G401.6 (cell line): ENCODE results near the gene NRTN.

Experiments
- FAIRE-seq: peaks from 2 replicates; lab custom pipeline; 2012; peaks lifted over from hg19 to GRCh38; lab: Jason Lieb, UNC

Gene NRTN

GRCh38 chr19:5814852-5815246, 10.0 kb downstream of the NRTN start:
- no peak for FAIRE-seq

GRCh38 chr19:5817218-5817617, 12.4 kb downstream of the NRTN start:
- no peak for FAIRE-seq

DNA sequence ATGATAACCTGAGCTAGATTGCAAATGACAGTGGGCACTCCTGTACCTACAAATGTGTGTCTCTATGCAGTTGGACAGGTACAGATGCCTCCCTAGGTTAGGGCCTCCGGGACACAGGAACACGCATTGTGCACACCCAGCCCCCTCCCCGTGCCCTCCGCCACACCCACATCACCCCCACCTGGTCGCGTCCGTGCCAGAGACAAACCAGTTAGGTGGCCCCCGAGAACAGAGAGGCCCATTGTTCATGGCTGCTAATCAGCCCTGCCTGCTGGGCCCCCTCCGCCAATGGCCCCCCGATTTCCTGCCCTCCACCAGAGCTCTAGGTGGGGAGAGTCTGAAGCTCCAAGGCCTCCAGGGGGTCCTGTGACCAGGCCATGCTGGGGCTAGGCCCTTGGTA, 13.7 kb downstream of the NRTN start:
- no peak for FAIRE-seq

DNA sequence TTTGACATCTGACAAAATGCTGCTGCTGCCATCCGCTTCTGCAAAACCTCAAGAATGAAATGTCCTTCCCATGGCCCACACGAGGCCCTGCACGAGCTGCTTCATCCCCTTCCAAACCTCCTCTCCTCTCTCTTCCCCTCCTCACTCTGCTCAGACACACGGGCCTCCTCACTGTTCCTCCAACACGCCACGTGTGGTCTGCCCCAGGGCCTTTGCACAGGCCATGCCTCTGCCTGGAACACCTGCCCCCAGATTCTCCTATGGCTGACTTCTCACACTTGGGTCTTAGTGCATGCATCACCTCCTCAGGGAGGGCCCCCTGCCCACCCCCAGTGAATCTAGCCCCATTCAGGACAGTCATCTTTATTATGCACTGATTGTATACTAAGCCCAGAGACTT, 15.9 kb downstream of the NRTN start:
- no peak for FAIRE-seq

- no peak for FAIRE-seq
Observed at GRCh38 chr19:5821521-5822180, 16.8 kb downstream of the NRTN start.

DNA sequence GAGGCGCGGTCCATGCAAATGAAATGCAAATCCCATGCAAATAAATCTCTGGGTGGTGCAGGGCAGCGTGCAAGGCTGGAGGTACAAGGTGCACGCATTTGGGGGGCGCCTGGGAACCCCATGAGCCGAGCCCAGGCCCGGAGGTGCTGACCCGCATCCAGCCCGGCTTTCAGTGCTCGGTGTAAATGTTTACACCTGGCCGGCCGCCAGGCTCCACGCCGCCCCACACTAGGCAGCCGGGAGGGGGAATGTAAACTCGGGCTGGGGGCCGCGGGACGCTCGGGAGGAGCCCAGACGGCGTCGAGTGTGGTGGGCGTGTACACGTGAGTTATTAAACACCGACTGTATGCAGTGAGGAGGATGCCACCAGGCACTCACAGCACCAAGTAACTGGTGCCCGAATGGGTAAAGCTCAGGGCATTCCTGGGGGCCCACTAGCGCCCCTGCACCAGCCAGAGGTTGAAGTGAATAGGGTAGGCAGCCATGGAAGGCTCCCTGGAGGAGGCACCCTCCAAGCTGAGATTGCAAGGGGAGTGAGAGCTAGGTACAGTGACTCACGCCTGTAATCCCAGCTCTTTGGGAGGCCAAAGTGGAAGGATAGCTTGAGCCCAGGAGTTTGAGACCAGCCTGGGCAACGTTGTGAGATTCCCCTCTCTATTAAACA, 17.4 kb downstream of the NRTN start:
- no peak for FAIRE-seq

DNA sequence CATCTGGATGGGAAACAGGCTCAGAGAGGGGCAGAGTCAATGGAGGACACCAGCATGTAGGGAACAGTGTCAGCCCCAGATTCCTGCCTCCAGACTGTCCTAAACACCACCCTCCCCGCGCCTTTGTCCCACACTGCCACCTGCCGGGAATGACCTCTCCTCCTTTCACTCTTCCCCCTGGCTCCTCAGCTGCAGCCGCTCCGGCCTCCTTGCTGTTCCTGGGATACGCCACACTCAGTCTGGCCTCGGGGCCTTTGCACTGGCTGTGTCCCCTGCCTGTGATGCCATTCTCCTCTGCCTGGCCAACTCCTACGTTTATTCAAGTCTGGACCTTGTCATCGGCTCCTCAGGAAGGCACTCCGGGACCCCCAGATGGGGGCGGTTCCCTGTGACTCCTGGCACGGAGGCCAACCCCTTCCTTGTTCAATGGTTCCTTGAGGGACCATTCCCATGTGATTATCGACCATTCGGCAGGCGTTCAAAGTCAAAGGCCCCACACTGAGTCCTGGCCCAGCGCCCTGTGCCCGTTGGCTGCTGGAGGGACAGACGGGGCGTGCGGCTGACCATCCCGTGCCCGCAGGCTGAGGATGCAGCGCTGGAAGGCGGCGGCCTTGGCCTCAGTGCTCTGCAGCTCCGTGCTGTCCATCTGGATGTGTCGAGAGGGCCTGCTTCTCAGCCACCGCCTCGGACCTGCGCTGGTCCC, 18.9 kb downstream of the NRTN start:
- FAIRE-seq, result no peak

DNA sequence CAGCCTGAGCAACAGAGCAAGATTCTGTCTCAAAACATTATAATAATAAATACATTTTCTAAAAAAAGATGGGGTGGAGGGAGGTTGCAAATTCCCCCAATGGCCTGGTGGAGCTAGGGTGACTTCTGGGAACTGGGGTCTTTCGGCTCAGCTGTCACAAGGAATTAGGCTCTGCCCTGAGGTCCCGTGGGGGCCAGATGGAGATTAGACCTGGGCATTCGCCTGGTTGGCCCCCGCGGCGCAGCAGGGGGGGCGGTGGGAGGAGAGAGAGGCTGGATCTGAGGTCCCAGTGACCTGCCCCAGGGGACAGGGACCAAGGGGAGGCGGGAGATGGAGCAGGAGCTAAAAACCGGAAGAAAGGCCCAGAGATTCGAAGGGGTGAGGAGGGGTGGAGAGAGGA, 19.9 kb downstream of the NRTN start:
- FAIRE-seq, result no peak

- FAIRE-seq, result no peak
Observed at GRCh38 chr19:5825178-5825577, 20.3 kb downstream of the NRTN start.

GRCh38 chr19:5826531-5827341, 21.9 kb downstream of the NRTN start:
- no peak for FAIRE-seq

DNA sequence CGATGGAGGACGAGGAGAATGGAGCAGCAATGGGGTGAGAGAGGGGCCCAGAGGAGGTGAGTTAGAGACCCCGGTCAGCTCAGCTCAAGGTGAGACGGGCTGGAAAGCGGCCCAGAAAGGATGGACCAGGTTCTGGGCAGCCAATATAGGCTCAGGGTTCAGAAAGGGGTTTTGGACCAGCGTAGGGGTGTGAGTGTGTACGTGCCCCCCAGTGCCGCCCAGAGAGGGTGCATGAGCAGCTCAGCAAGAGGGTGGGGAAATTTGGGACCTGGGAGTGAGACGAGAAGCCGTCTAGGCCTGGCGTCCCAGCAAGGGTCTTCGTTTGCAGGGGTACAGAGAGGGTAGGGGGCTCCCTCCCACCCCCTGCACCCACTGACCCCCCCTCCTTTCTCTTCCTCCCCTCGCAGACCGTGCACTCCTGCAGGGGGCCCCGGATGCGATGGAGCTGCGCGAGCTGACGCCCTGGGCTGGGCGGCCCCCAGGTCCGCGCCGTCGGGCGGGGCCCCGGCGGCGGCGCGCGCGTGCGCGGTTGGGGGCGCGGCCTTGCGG, 22.5 kb downstream of the NRTN start:
- no peak for FAIRE-seq

DNA sequence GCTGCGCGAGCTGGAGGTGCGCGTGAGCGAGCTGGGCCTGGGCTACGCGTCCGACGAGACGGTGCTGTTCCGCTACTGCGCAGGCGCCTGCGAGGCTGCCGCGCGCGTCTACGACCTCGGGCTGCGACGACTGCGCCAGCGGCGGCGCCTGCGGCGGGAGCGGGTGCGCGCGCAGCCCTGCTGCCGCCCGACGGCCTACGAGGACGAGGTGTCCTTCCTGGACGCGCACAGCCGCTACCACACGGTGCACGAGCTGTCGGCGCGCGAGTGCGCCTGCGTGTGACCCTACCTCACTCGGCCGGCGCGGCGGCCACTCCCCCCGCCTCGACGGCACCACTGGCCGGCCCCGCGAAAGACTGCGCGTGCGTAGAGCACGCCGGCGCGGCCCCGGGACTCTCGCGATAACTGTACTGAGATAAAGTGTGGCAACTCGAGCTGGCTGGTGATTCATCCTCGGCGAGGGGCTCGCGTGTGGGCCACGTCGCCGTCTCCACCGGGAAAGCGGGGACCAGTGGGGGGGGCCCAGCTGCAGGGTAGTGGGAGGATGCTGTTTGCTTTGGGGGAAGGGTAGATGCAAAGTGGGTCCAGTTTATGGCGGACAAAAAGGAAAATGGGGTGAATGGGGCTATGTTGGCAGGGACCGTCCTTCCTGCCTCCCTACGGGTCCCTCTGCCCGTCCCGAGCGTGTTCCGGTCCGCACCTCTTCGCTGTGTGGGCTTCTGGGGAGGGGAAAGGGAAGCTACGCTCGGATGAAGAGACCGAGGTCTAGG, 23.2 kb downstream of the NRTN start:
- peak; percentile 23 for FAIRE-seq

- no peak for FAIRE-seq
Observed at GRCh38 chr19:5828661-5829566, 24.0 kb downstream of the NRTN start.

DNA sequence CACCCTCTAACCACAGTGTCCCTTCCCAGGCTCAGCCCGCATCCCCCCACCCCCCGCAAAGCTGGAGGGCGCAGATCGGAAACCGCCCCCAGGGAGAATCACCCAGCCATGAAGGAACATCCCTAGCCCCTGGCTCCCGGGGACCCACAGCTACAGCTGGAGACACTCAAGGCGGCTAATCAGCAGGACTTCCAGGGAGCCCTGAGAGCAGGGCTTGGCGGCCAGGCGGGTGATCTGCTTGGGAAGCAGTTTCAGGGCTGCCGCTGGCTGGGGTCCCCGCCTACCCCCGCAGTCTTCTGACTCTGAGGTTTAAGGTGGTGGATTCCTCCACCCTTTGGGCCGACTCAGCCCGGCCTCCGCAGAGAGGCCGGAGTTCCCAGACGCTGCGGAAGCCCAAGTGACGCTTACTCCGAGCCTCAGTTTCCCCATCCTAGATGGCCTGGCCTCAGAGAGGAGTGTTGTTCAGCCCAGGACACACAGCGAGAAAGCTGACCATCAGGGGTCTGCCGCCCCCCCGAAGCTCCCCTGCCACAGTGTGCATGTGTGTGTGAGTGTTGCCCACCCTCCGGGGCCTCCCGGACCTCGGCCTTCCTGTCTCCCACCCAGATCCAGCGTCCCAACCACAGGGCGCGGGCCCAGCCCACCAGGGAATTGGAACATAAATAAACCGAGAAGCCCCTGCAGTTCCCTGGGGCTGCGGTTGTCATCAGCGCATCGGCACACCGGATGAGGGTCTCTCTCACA, 24.9 kb downstream of the NRTN start:
- no peak for FAIRE-seq

DNA sequence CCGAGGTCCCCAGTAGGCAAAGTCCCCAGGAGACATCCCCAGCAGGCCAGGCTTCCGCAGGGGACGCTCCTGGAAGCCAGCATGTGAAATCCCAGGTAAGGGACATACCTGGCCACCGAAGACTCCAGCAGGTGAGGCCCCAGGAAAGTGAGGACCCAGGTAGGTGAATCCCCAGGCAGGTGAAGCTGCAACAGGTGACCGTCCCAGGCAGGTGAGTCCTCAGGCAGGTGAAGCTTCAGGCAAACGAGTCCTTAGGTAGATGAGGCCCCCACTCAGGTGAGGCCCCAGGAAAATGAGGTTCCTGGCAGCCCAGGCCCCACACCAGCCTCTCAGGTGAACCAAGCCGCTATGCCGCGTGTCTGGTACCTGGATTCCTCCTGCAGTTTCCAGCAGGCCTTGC, 26.3 kb downstream of the NRTN start:
- no peak for FAIRE-seq

DNA sequence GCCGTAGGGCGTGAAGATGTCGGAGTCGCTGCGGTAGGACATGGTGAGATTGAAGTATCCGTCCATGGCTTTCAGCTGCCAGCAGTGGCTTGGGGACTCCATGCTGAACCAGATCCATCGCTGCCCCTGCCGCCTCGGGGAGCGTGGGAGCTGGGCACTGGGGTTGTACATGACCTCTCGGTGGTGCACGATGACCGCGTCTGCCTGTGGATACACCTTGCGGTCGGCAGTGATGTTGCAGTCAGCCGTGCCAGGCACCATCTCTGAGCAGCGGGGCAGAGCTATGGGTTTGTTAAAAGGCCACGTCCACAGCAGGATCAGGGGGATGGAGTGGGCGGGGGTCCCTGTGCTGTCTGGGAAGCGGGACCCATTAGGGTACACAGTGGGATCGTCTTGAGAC, 27.2 kb downstream of the NRTN start:
- no peak for FAIRE-seq

DNA sequence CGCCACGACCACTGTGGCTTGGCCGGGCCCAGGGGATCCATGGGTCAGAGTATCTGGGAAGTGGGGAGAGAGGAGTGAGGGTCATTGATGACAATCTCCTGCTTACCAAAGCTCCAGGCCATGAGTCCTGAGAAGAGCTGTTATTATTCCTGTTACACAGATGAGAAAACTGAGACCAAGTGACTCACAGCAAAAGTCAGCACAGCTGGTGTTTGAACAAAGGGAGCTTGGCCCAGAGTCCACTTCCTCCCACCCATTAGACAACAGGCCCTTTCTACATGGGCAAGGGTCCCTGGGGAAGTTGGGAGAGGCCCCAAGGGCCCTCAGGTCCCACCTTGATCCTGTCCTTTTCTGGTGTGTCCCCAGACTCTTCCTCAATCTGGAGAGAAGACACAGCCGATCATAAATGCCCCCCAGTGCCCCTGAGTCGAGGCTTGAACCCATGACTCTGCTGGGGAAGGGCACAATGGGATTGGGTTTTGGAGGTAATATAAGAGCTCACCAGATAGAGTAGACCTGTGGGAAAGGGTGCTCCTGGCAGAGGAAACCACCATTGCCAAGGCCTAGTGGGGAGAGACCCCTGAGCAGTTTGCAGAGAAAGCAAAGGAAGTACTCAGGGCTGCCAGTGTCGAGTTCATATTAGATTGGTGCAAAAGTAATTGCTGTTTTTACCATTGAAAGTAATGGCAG, 27.8 kb downstream of the NRTN start:
- FAIRE-seq, result no peak

DNA sequence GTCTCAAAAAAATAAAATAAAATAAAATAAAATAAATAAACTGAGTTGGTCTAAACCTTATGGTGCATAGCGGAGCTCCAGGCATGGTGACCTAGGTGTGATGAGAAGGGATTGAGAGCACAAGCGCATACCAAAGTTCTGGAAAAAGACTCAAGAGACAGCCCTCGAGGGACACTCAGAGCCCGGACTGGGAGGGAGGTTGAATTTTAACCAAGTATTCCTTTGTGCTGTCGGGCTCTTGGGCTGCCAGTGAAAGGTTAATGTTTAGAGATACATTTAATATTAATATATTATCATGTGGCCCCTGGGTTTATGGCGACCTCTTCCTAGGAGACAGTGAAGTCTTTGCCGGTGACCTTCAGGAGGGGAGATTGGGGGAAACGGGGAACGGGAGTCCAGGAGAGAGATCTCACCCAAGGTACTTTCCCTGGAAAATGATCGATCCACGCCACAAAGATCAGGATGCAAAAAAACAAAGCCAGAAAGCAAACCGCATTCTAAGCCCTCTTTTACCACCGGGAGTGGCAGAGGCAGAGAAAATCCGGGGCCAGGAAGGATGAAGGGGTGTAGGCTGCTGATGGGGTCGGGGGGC, 33.0 kb downstream of the NRTN start:
- FAIRE-seq, result no peak
